Subcutaneous preadipocyte (primary cell): ENCODE measurements around the gene IRX5. TPM values are rescaled to one million over a fixed set of nuclear protein-coding genes. Genes with fewer than 3 reads are reported as not detected.

Source experiments
- total RNA-seq: library from RNA; depleted of rRNA; stranded (reverse); fragments of >200 nt; gene quantifications from 2 replicates; pipeline ENCODE4 v1.2.3, GENCODE V29; 2012

The IRX5 gene
- 1.5 and 5.3 TPM in 2 replicates for total RNA-seq

GRCh38 chr16:54930005-54930868 is at the start of gene IRX5:
IRX5 (plus strand) TSS chr16:54930865; CDS start chr16:54931199, 334 bp downstream.

